HepG2 (cell line): ENCODE results near the gene PIP5K1C. TPM values are rescaled to one million over a fixed set of nuclear protein-coding genes. Genes with fewer than 3 reads are reported as not detected.

Source experiments
- ATAC-seq: fragments of 200-7000 bp; cut with Tn5 transposase; 3 replicates; pipeline ENCODE4 v1.9.1; 2020; ENCODE audit warnings: mild to moderate bottlenecking, moderate library complexity
- BruUV-seq: library from RNA; stranded (reverse); fragments of 400-500 nt; replicated peaks from 2 replicates; lab custom pipeline; 2021; lab: Mats Ljungman, UMichigan
- CTCF ChIA-PET: fragments of 300-600 bp; formaldehyde crosslinking; extraction: SDS; loops from one replicate; lab custom pipeline; 2021; ENCODE audit warnings: low total read pairs, inconsistent platforms, low intra/inter-chr PET ratio; lab: Yijun Ruan, JAX
- POLR2A ChIA-PET: fragments of 350-600 bp; sonication (Branson Sonifier 250); formaldehyde crosslinking; loops from one replicate; lab custom pipeline; 2020; ENCODE audit warnings: antibody characterized with exemption, inconsistent platforms; lab: Yijun Ruan, JAX
- DNase-seq: peaks from one replicate; pipeline ENCODE4 v3.0.0-alpha.2; 2015; ENCODE audit warnings: low spot score
- FAIRE-seq: peaks from 3 replicates; lab custom pipeline; 2011; peaks lifted over from hg19 to GRCh38; lab: Jason Lieb, UNC
- H2AFZ ChIP-seq: one replicate; pipeline ENCODE4 v1.6.1; 2011; ENCODE audit warnings: low read length, inconsistent platforms
- H3K27ac ChIP-seq: fragments of 300-600 bp; 3 replicates; pipeline ENCODE4 v1.8.0; 2011; ENCODE audit warnings: mixed run types, mild to moderate bottlenecking, mixed read lengths, low read length, inconsistent platforms; ENCODE audit not compliant: insufficient read depth; ENCODE audit errors: extremely low read length
- H3K27me3 ChIP-seq, 2 experiments: fragments of 200-600 bp in 1 of 2; 2 replicates in 1 of 2; 3 replicates in 1 of 2; pipeline versions ENCODE4 v1.6.0 to v1.8.0; 2011; ENCODE audit warnings: low read length in 2 of 2, mild to moderate bottlenecking in 2 of 2, moderate library complexity in 2 of 2, inconsistent platforms in 1 of 2; ENCODE audit not compliant: insufficient read depth in 2 of 2, control insufficient read depth in 1 of 2
- H3K36me3 ChIP-seq, 2 experiments: fragments of 200-600 bp in 1 of 2; replicated peaks in 1 of 2; 2 replicates in 1 of 2; 3 replicates in 1 of 2; pipeline versions ENCODE4 v1.5.1 to v1.8.0; 2011; ENCODE audit warnings: low read length in 2 of 2, inconsistent platforms in 1 of 2; ENCODE audit not compliant: insufficient read depth in 2 of 2, control insufficient read depth in 1 of 2
- H3K4me1 ChIP-seq: 2 replicates; pipeline ENCODE4 v1.5.1; 2012; ENCODE audit warnings: low read length, inconsistent platforms; ENCODE audit not compliant: insufficient read depth
- H3K4me2 ChIP-seq: 2 replicates; pipeline ENCODE4 v1.6.0; 2011; ENCODE audit warnings: low read depth, low read length, inconsistent platforms
- H3K4me3 ChIP-seq, 3 experiments: fragments of 200-600 bp in 1 of 3; sonication (generic), shearing (Covaris generic) in 1 of 3; replicated peaks in 1 of 3; 2 replicates each; pipeline ENCODE4 v1.5.1; 2011 to 2016; ENCODE audit warnings: low read length in 3 of 3, inconsistent platforms in 2 of 3, low read depth in 2 of 3, mild to moderate bottlenecking in 2 of 3, control low read depth in 1 of 3, mixed read lengths in 1 of 3; ENCODE audit not compliant: insufficient read depth in 1 of 3
- H3K79me2 ChIP-seq: one replicate; pipeline ENCODE4 v1.6.1; 2011; ENCODE audit warnings: low read length, inconsistent platforms; ENCODE audit not compliant: insufficient read depth
- H3K9ac ChIP-seq: 2 replicates; pipeline ENCODE4 v1.6.0; 2011; ENCODE audit warnings: mild to moderate bottlenecking, low read depth, low read length, inconsistent platforms; ENCODE audit not compliant: insufficient read depth
- H3K9me3 ChIP-seq: 2 replicates; pipeline ENCODE4 v1.5.1; 2012; ENCODE audit warnings: mild to moderate bottlenecking, low read length
- H4K20me1 ChIP-seq: 2 replicates; pipeline ENCODE4 v1.6.0; 2011; ENCODE audit warnings: inconsistent platforms, mild to moderate bottlenecking, low read length, moderate library complexity; ENCODE audit not compliant: insufficient read depth
- BCLAF1 ChIP-seq: fragments of 450-650 bp; IDR thresholded peaks from 2 replicates; pipeline ENCODE4 v1.6.1; 2017; ENCODE audit warnings: mild to moderate bottlenecking
- EHMT2 ChIP-seq: fragments of 200-600 bp; sonication (generic); IDR thresholded peaks from 2 replicates; pipeline ENCODE4 v1.7.0; 2017; ENCODE audit warnings: antibody characterized with exemption, low read depth, low read length, borderline replicate concordance
- HNRNPL ChIP-seq: fragments of 200-400 bp; formaldehyde crosslinking; IDR thresholded peaks from 2 replicates; pipeline ENCODE4 v1.6.1; 2017; ENCODE audit warnings: mild to moderate bottlenecking, low read depth, low read length
- HOXA7 ChIP-seq: sonication (generic); formaldehyde crosslinking; IDR thresholded peaks from 2 replicates; pipeline ENCODE4 v1.8.1; 2022; ENCODE audit warnings: mild to moderate bottlenecking, missing genetic modification reagents, moderate library complexity
- MAX ChIP-seq: IDR thresholded peaks from 2 replicates; pipeline ENCODE4 v1.6.1; 2012; ENCODE audit warnings: inconsistent platforms
- MEIS2 ChIP-seq: sonication (generic); formaldehyde crosslinking; IDR thresholded peaks from 2 replicates; pipeline ENCODE4 v1.9.0; 2021; ENCODE audit warnings: mild to moderate bottlenecking, missing genetic modification reagents
- MTF2 ChIP-seq: sonication (generic); formaldehyde crosslinking; IDR thresholded peaks from 2 replicates; pipeline ENCODE4 v1.5.0; 2020; ENCODE audit warnings: missing genetic modification reagents, borderline replicate concordance
- NCOA1 ChIP-seq: sonication (generic); formaldehyde crosslinking; IDR thresholded peaks from 2 replicates; pipeline ENCODE4 v1.9.0; 2021; ENCODE audit warnings: missing genetic modification reagents
- SP1 ChIP-seq, 2 experiments: fragments of 450-650 bp in 1 of 2; sonication (generic) in 1 of 2; formaldehyde crosslinking in 1 of 2; IDR thresholded peaks; 2 replicates each; pipeline versions ENCODE4 v1.4.0 to v1.6.1; 2016 to 2020; ENCODE audit warnings: missing genetic modification reagents in 1 of 2
- SP4 ChIP-seq: sonication (generic); formaldehyde crosslinking; IDR thresholded peaks from 2 replicates; pipeline ENCODE4 v1.8.1; 2023; ENCODE audit warnings: mild to moderate bottlenecking, missing genetic modification reagents
- ZNF362 ChIP-seq: sonication (generic); formaldehyde crosslinking; IDR thresholded peaks from 2 replicates; pipeline ENCODE4 v1.4.0; 2020; ENCODE audit warnings: missing genetic modification reagents, mild to moderate bottlenecking, borderline replicate concordance
- ZNF646 ChIP-seq: sonication (generic); formaldehyde crosslinking; IDR thresholded peaks from 2 replicates; pipeline ENCODE4 v1.9.0; 2021; ENCODE audit warnings: mild to moderate bottlenecking, missing genetic modification reagents
- WGBS: methylation state at CpG from one replicate; pipeline ENCODE4 v1.1.6; 2017; ENCODE audit warnings: low lambda C conversion rate; 5-methylcytosine and 5-hydroxymethylcytosine counted together
- in situ Hi-C: cut with HindIII; loops from 2 replicates; pipeline ENCODE4 v1.10.0; 2017; ENCODE audit warnings: low pct_unique_long_range_greater_than_20kb; ENCODE audit not compliant: extremely low pct_ligation_motif_present
- intact Hi-C: fragments of 100-400 bp; cut with micrococcal nuclease; formaldehyde crosslinking; loops from one replicate; pipeline ENCODE4 v1.10.0; 2022; ENCODE audit not compliant: unreplicated experiment
- polyA plus RNA-seq, 8 experiments: library from polyadenylated mRNA; depleted of rRNA in 3 of 8; stranded (reverse) in 7 of 8; unstranded in 1 of 8; fragments of >200 nt; fragmentation: Illumina TruSeq in 4 of 8; extraction: Trizol in 4 of 8; gene quantifications; 2 replicates each; pipeline versions ENCODE4 v1.2.1 to v1.2.3, GENCODE V29; 2011 to 2016; ENCODE audit warnings: low read depth in 4 of 8, missing spikeins in 1 of 8, mixed read lengths in 1 of 8; ENCODE audit not compliant: insufficient read depth in 1 of 8
- total RNA-seq, 5 experiments: library from RNA; depleted of rRNA; stranded (reverse); fragments of >200 nt; fragmentation: Illumina TruSeq; extraction: Trizol; gene quantifications; 2 replicates each; pipeline ENCODE4 v1.2.3, GENCODE V29; 2016; ENCODE audit warnings: low read depth in 1 of 5

Gene PIP5K1C
- total and polyA plus RNA-seq, 2 of the 13 experiments (the other 11 are each of a cell fraction or from before 2014, with no cell fraction given) = 3.6 to 4.3 TPM

- peaks cover 0 to 11% of the 10 kb centered on the region in 2 experiments; a peak in 4 of 5 replicates for H3K36me3 ChIP-seq
- H3K4me3 ChIP-seq = peak overlapping the region in 1 of 3 experiments; percentile 40; a peak in 1 of 6 replicates
- peak overlapping the region; percentile 51 for H3K4me2 ChIP-seq
- POLR2A ChIA-PET = interaction anchor here (0.6 to 0.8 kb wide), 2 partner anchors 19 to 40 kb away, joined by 3 read pairs; no protein-coding TSS in a partner anchor
- FAIRE-seq (no peak), DNase-seq (peak; percentile 21), ATAC-seq (peak; percentile 64)
- H3K27ac ChIP-seq = peak overlapping the region; percentile 38
- no peak overlapping the region for H3K9ac ChIP-seq
- BruUV-seq = no TSS peak
- H3K9me3 ChIP-seq = no peaks in the 10 kb centered on the region
- H2AFZ ChIP-seq = no peak overlapping the region
- H3K79me2 ChIP-seq = no peaks in the 10 kb centered on the region
- intact Hi-C loops (loop anchor here (5.0 kb wide), 1 partner anchor 34 kb away; the partner anchor contains the start of gene PIP5K1C), in situ Hi-C loops (no loop called here)
- WGBS = 58% methylated on average over 14 of the region's 34 CpGs
- peaks cover 21% of the 10 kb centered on the region for H3K4me1 ChIP-seq
- H3K27me3 ChIP-seq = no peaks in the 10 kb centered on the region
- CTCF ChIA-PET = interaction anchor here (1.5 kb wide), 1 partner anchor 37 kb away, joined by 4 read pairs; no protein-coding TSS in a partner anchor
- no peaks in the 10 kb centered on the region for H4K20me1 ChIP-seq
- TF ChIP-seq HNRNPL (peak; percentile 38; the same call in 1 of the 2 replicates), NCOA1 (CRISPR knock-in tag) (no peak), MEIS2 (CRISPR knock-in tag) (peak; percentile 19; the same call in 1 of the 2 replicates), SP4 (CRISPR knock-in tag) (peak; percentile 37; the same call in 1 of the 2 replicates), HOXA7 (CRISPR knock-in tag) (no peak), BCLAF1 (no peak), EHMT2 (no peak), SP1 (IDR thresholded peaks at IDR 0.05) (no peak), SP1 (CRISPR knock-in tag; IDR thresholded peaks at IDR 0.05) (no peak), ZNF362 (CRISPR knock-in tag) (no peak), ZNF646 (CRISPR knock-in tag) (peak; percentile 42; the same call in 1 of the 2 replicates), MAX (peak; percentile 97), MTF2 (CRISPR knock-in tag) (no peak)
Measured at GRCh38 chr19:3668331-3669081, 31.8 kb downstream of the PIP5K1C start.
